Mesenchymal stem cell (in vitro differentiated cells and primary cell): ENCODE data around the gene SMARCC1.

Source experiments
- DNase-seq: peaks from one replicate; pipeline ENCODE4 v3.0.0-alpha.2; 2013
- H2AFZ ChIP-seq: one replicate; pipeline ENCODE4 v1.6.1; 2013; ENCODE audit warnings: low read depth, mild to moderate bottlenecking, control low read depth, inconsistent platforms, low read length, moderate library complexity
- H2AK5ac ChIP-seq: 2 replicates; pipeline ENCODE4 v1.6.1; 2013; ENCODE audit warnings: low read length, moderate library complexity, mild to moderate bottlenecking, inconsistent platforms; ENCODE audit not compliant: severe bottlenecking
- H2BK120ac ChIP-seq: one replicate; pipeline ENCODE4 v1.6.1; 2013; ENCODE audit warnings: low read depth, mild to moderate bottlenecking, inconsistent platforms, low read length, moderate library complexity
- H2BK12ac ChIP-seq, 2 experiments: one replicate each; pipeline ENCODE4 v1.6.1; 2013; ENCODE audit warnings: inconsistent platforms in 2 of 2, low read length in 2 of 2, mild to moderate bottlenecking in 2 of 2, moderate library complexity in 2 of 2, control low read depth in 1 of 2
- H2BK15ac ChIP-seq: one replicate; pipeline ENCODE4 v1.6.1; 2013; ENCODE audit warnings: mild to moderate bottlenecking, low read depth, inconsistent platforms; ENCODE audit not compliant: poor library complexity, severe bottlenecking
- H2BK5ac ChIP-seq: 2 replicates; pipeline ENCODE4 v1.6.1; 2013; ENCODE audit warnings: low read depth, mild to moderate bottlenecking, low read length, control low read depth, inconsistent platforms; ENCODE audit not compliant: poor library complexity, severe bottlenecking
- H3K14ac ChIP-seq, 2 experiments: one replicate each; pipeline ENCODE4 v1.6.1; 2013; ENCODE audit warnings: inconsistent platforms in 2 of 2, low read length in 2 of 2, control low read depth in 1 of 2, mild to moderate bottlenecking in 1 of 2, moderate library complexity in 1 of 2
- H3K18ac ChIP-seq, 2 experiments: one replicate each; pipeline ENCODE4 v1.6.1; 2013; ENCODE audit warnings: inconsistent platforms in 2 of 2, low read length in 2 of 2, control low read depth in 1 of 2, low read depth in 1 of 2, mild to moderate bottlenecking in 1 of 2
- H3K23ac ChIP-seq, 2 experiments: one replicate each; pipeline ENCODE4 v1.6.1; 2013; ENCODE audit warnings: inconsistent platforms in 2 of 2, low read length in 2 of 2, mild to moderate bottlenecking in 2 of 2, moderate library complexity in 2 of 2, control low read depth in 1 of 2
- H3K27ac ChIP-seq: 2 replicates; pipeline ENCODE4 v1.5.1; 2013; ENCODE audit warnings: mild to moderate bottlenecking, moderate library complexity, low read length, control low read depth, inconsistent platforms; ENCODE audit not compliant: poor library complexity, severe bottlenecking
- H3K27me3 ChIP-seq, 2 experiments: 2 replicates each; pipeline versions ENCODE4 v1.6.1 to v1.7.0; 2013; ENCODE audit warnings: low read length in 2 of 2, mild to moderate bottlenecking in 2 of 2, moderate library complexity in 2 of 2, control low read depth in 1 of 2, inconsistent platforms in 1 of 2; ENCODE audit not compliant: control insufficient read depth in 1 of 2, insufficient read depth in 1 of 2
- H3K36me3 ChIP-seq, 2 experiments: 2 replicates each; pipeline versions ENCODE4 v1.6.1 to v1.7.0; 2013; ENCODE audit warnings: low read length in 2 of 2, control low read depth in 1 of 2, inconsistent platforms in 1 of 2, low read depth in 1 of 2, mild to moderate bottlenecking in 1 of 2; ENCODE audit not compliant: insufficient read depth in 2 of 2, control insufficient read depth in 1 of 2
- H3K4ac ChIP-seq, 2 experiments: one replicate each; pipeline ENCODE4 v1.6.1; 2013; ENCODE audit warnings: inconsistent platforms in 2 of 2, low read length in 2 of 2, mild to moderate bottlenecking in 2 of 2, moderate library complexity in 2 of 2, control low read depth in 1 of 2, low read depth in 1 of 2
- H3K4me1 ChIP-seq: 2 replicates; pipeline ENCODE4 v1.6.1; 2013; ENCODE audit warnings: low read depth, low read length, control low read depth; ENCODE audit not compliant: control insufficient read depth, insufficient read depth
- H3K4me2 ChIP-seq: 2 replicates; pipeline ENCODE4 v1.6.1; 2013; ENCODE audit warnings: low read length, mild to moderate bottlenecking, inconsistent platforms; ENCODE audit not compliant: poor library complexity, severe bottlenecking
- H3K4me3 ChIP-seq, 2 experiments: 2 replicates each; pipeline versions ENCODE4 v1.5.1 to v1.7.0; 2013; ENCODE audit warnings: low read length in 2 of 2, mild to moderate bottlenecking in 2 of 2, control low read depth in 1 of 2, low read depth in 1 of 2; ENCODE audit not compliant: insufficient read depth in 1 of 2
- H3K79me1 ChIP-seq: replicated peaks from 2 replicates; pipeline ENCODE4 v1.6.1; 2013; ENCODE audit warnings: mild to moderate bottlenecking, control low read depth, low read length, inconsistent platforms; ENCODE audit not compliant: poor library complexity, severe bottlenecking
- H3K9ac ChIP-seq: 2 replicates; pipeline ENCODE4 v1.7.0; 2013; ENCODE audit warnings: mild to moderate bottlenecking, low read length, moderate library complexity
- H3K9me3 ChIP-seq: 2 replicates; pipeline ENCODE4 v1.7.0; 2013; ENCODE audit warnings: mild to moderate bottlenecking, low read length; ENCODE audit not compliant: control insufficient read depth
- H4K8ac ChIP-seq: one replicate; pipeline ENCODE4 v1.6.1; 2013; ENCODE audit warnings: inconsistent platforms, mild to moderate bottlenecking, low read length, moderate library complexity
- H4K91ac ChIP-seq: one replicate; pipeline ENCODE4 v1.6.1; 2013; ENCODE audit warnings: mild to moderate bottlenecking, low read length, inconsistent platforms
- WGBS: methylation state at CpG from one replicate; pipeline ENCODE4 v1.1.7; 2013; ENCODE audit warnings: mixed read lengths; 5-methylcytosine and 5-hydroxymethylcytosine counted together

The SMARCC1 gene

DNA sequence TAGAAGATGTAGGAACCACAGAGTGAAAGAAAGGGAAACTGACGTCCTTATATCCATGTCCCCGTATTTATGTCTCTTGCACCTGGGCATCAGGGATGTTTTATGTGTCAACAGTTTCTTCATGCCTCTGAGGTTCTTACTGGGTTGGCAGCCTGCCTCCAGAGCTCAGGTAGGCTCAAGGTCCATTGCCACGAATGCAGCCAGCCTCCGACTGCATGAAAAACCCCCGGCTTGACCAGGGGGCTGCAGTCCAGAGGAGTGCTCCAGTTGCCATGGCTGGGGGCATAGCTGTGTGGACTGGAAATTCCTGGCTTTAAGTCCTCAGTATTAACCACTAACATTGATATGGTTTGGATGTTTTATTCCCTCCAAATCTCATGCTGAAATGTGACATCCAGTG, 200.3 kb downstream of the SMARCC1 start:
- no peak overlapping the region for H2BK12ac ChIP-seq
- no peak for DNase-seq
- peaks cover 19% of the 10 kb centered on the region for H3K4me1 ChIP-seq
- no peak overlapping the region for H3K9ac ChIP-seq
- H3K27me3 ChIP-seq = peaks cover 21 to 38% of the 10 kb centered on the region in 2 experiments
- H2BK15ac ChIP-seq = no peak overlapping the region
- H2AK5ac ChIP-seq = no peak overlapping the region
- H3K18ac ChIP-seq = no peak overlapping the region
- 95% methylated on average over 5 of the region's 5 CpGs for WGBS
- H2BK120ac ChIP-seq = no peak overlapping the region
- H3K14ac ChIP-seq = no peak overlapping the region
- H3K4me2 ChIP-seq = no peak overlapping the region
- H3K79me1 ChIP-seq = no peaks in the 10 kb centered on the region
- no peak overlapping the region for H2AFZ ChIP-seq
- no peak overlapping the region for H3K4me3 ChIP-seq
- no peaks in the 10 kb centered on the region for H3K9me3 ChIP-seq
- H2BK5ac ChIP-seq = no peak overlapping the region
- H3K4ac ChIP-seq = no peak overlapping the region
- H3K27ac ChIP-seq = no peak overlapping the region
- H3K36me3 ChIP-seq = peaks cover 11 to 14% of the 10 kb centered on the region in 2 experiments
- no peak overlapping the region for H4K8ac ChIP-seq
- H4K91ac ChIP-seq = no peak overlapping the region
- H3K23ac ChIP-seq = no peak overlapping the region

DNA sequence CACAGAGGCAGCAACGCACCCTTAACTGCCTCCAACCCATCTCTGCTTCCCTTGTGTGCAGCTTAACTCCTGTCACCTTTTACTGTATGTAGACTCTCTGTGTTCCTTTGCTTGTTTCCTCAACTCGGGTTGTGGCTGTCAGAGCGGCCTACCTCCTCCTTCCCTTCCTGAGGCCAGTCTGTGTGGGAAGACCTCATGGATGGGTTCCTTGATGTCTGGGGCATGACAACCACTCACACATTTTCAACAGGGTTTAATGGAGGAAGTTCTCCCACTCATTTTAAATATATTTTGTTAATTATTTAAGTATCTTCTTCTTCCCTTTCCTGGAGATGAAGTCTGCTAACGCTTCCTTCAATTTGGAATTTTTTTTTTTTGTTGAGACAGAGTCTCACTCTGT, 201.2 kb downstream of the SMARCC1 start:
- no peak overlapping the region for H4K8ac ChIP-seq
- H4K91ac ChIP-seq = no peak overlapping the region
- no peak overlapping the region for H3K4me3 ChIP-seq
- H3K27ac ChIP-seq = no peak overlapping the region
- H2AK5ac ChIP-seq = no peak overlapping the region
- peaks cover 19% of the 10 kb centered on the region for H3K4me1 ChIP-seq
- H3K79me1 ChIP-seq = no peaks in the 10 kb centered on the region
- peaks cover 21 to 43% of the 10 kb centered on the region in 2 experiments for H3K27me3 ChIP-seq
- no peak overlapping the region for H2BK120ac ChIP-seq
- no peak overlapping the region for H3K9ac ChIP-seq
- H3K4me2 ChIP-seq = no peak overlapping the region
- H3K23ac ChIP-seq = no peak overlapping the region
- no peak overlapping the region for H3K18ac ChIP-seq
- no peak overlapping the region for H3K14ac ChIP-seq
- peaks cover 5 to 9% of the 10 kb centered on the region in 2 experiments for H3K36me3 ChIP-seq
- no peak overlapping the region for H2BK5ac ChIP-seq
- DNase-seq = no peak
- H2AFZ ChIP-seq = no peak overlapping the region
- H3K4ac ChIP-seq = no peak overlapping the region
- H2BK12ac ChIP-seq = no peak overlapping the region
- H2BK15ac ChIP-seq = no peak overlapping the region
- 71% methylated on average over 2 of the region's 4 CpGs for WGBS
- no peaks in the 10 kb centered on the region for H3K9me3 ChIP-seq

DNA sequence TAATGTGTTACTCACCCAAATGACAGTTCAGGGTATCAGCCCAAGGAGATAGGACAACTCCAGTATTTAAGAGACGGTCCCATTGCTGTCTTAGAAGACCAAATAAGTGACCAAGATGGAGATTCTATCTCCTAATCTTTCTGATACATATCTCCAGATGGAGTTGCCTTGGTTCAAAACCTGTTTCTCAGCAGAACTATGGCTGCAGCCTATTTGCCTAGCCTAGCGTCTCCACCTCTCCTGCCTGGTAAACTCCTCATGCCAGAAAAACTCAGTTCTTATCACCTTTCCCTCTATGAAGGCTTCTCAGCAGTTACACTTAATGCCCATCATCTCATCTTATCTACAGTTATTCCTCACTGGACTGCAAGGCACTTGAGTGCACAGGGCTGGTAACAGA, 201.8 kb downstream of the SMARCC1 start:
- Histone ChIP-seq H2BK15ac (no peak overlapping the region), H3K27ac (no peak overlapping the region), H3K23ac (no peak overlapping the region), H3K4me2 (no peak overlapping the region), H2AFZ (no peak overlapping the region), H2BK5ac (no peak overlapping the region), H3K4me3 (no peak overlapping the region), H3K14ac (no peak overlapping the region), H3K18ac (no peak overlapping the region), H3K4me1 (peaks cover 19% of the 10 kb centered on the region), H3K36me3 (peaks cover 0 to 4% of the 10 kb centered on the region in 2 experiments), H3K4ac (no peak overlapping the region), H3K79me1 (no peaks in the 10 kb centered on the region), H3K27me3 (peaks cover 26 to 49% of the 10 kb centered on the region in 2 experiments), H4K8ac (no peak overlapping the region), H3K9me3 (no peaks in the 10 kb centered on the region), H2BK120ac (no peak overlapping the region), H4K91ac (no peak overlapping the region), H3K9ac (no peak overlapping the region), H2BK12ac (no peak overlapping the region), H2AK5ac (no peak overlapping the region)
- no peak for DNase-seq
- 96% methylated on average over 2 of the region's 2 CpGs for WGBS

DNA sequence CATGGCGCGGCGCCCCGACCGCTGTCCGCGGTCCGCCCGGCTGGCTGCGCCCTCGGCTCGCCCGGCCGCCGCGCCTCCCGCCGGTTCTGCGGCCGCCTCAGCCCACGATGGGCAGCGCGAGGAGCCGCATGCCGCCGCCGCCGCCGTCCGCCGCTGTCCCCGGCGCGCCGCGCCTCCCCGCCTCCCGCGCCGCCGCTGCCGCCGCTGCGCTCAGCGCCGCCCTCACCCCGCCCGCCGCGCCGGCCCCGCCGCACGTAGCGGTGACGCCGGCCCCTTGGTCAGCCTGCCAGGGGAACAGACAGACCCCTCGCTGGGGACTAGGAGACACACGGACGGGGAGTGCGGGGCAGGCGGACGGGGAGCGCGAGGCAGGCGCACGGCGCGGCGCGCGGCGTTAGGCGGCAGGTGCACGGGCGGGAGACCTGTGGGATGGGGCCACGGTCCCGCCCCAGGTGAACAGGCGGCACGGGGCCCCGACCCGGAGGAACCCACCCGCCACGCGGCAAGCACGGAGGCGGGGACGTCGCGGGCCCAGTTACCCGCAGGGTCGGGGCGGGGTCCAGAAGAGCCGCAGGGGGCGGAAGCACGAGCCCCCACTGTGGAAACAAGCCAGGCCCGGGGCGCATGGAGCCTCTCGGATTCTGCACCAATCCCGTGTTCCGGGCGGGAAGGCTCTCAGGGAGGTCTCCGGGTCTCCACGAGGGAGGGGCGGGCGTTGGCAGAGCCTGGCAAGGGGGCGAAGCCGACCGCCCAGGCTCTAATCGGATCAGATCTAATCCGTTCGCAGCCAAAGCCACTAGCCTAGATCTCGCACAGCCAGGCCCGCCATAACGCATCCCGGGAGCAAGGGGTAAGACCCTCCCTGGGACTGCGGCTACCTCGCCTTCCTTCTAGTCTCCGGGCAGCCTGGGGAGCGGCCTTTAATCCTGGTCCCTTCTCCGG, 202.7 kb downstream of the SMARCC1 start, which contains the start of gene CSPG5:
TSS of gene CSPG5 (minus strand) at position 175 of the 942 bp plus-strand sequence. CDS start at position 3, 172 bp downstream.
- Histone ChIP-seq H2AFZ (peak within 1 kb of the TSS; percentile 29), H4K91ac (no peak within 1 kb of the TSS), H2BK12ac (no peak within 1 kb of the TSS), H3K14ac (peak within 1 kb of the TSS in 1 of 2 experiments; percentile 11), H3K4me1 (peaks cover 19% of the 10 kb centered on the region), H3K36me3 (no peaks in the 10 kb centered on the region), H3K79me1 (no peaks in the 10 kb centered on the region), H2AK5ac (no peak within 1 kb of the TSS), H3K9ac (no peak within 1 kb of the TSS), H3K27ac (no peak within 1 kb of the TSS), H4K8ac (peak within 1 kb of the TSS; percentile 13), H3K27me3 (peaks cover 27 to 56% of the 10 kb centered on the region in 2 experiments), H2BK5ac (no peak within 1 kb of the TSS), H3K23ac (peak within 1 kb of the TSS in 1 of 2 experiments; percentile 14), H2BK15ac (no peak within 1 kb of the TSS), H3K4me3 (peak within 1 kb of the TSS; percentile 47 to 59), H2BK120ac (no peak within 1 kb of the TSS), H3K4ac (no peak within 1 kb of the TSS), H3K9me3 (no peaks in the 10 kb centered on the region), H3K4me2 (peak within 1 kb of the TSS; percentile 91), H3K18ac (no peak within 1 kb of the TSS)
- peak; percentile 14 for DNase-seq
- WGBS = 9% methylated on average over 100 of the region's 121 CpGs
